HepG2 (cell line): ENCODE data around the gene SURF1. TPM values are rescaled to one million over a fixed set of nuclear protein-coding genes. Genes with fewer than 3 reads are reported as not detected.

Experiments used
- CEBPZ ChIP-seq: IDR thresholded peaks from 2 replicates; pipeline ENCODE4 v1.6.1; 2012; ENCODE audit warnings: low read length, improper control_type of control experiment
- CENPX ChIP-seq: sonication (generic); formaldehyde crosslinking; IDR thresholded peaks from 2 replicates; pipeline ENCODE4 v1.9.0; 2021; ENCODE audit warnings: mild to moderate bottlenecking, missing genetic modification reagents, moderate library complexity
- DRAP1 ChIP-seq: IDR thresholded peaks from 2 replicates; pipeline ENCODE4 v1.6.1; 2016; ENCODE audit warnings: missing genetic modification reagents, missing compliant biosample characterization
- FIP1L1 ChIP-seq: fragments of 200-400 bp; formaldehyde crosslinking; IDR thresholded peaks from 2 replicates; pipeline ENCODE4 v1.6.1; 2018; ENCODE audit warnings: low read depth, mild to moderate bottlenecking, low read length, moderate library complexity, borderline replicate concordance; ENCODE audit not compliant: insufficient read depth
- FUBP1 ChIP-seq: sonication (generic); formaldehyde crosslinking; IDR thresholded peaks from 2 replicates; pipeline ENCODE4 v1.5.1; 2020; ENCODE audit warnings: missing genetic modification reagents, mild to moderate bottlenecking, borderline replicate concordance
- GFI1 ChIP-seq: sonication (generic); formaldehyde crosslinking; IDR thresholded peaks from 2 replicates; pipeline ENCODE4 v1.5.0; 2020; ENCODE audit warnings: missing genetic modification reagents, mild to moderate bottlenecking, borderline replicate concordance
- MAFK ChIP-seq, 2 experiments: IDR thresholded peaks in 1 of 2; conservative IDR thresholded peaks in 1 of 2; 2 replicates each; pipeline ENCODE4 v1.6.1; 2011; ENCODE audit warnings: improper control_type of control experiment in 2 of 2, low read length in 2 of 2
- PHF8 ChIP-seq: sonication (generic); formaldehyde crosslinking; IDR thresholded peaks from 2 replicates; pipeline ENCODE4 v1.5.0; 2020; ENCODE audit warnings: missing genetic modification reagents
- POLR2AphosphoS2 ChIP-seq: IDR thresholded peaks from 2 replicates; pipeline ENCODE4 v1.6.1; 2011; ENCODE audit warnings: low read depth, low read length, improper control_type of control experiment
- PRMT3 ChIP-seq: sonication (generic); formaldehyde crosslinking; IDR thresholded peaks from 2 replicates; pipeline ENCODE4 v1.8.1; 2022; ENCODE audit warnings: low read depth, mild to moderate bottlenecking, moderate library complexity, missing genetic modification reagents, borderline replicate concordance
- SMYD3 ChIP-seq: sonication (generic); formaldehyde crosslinking; IDR thresholded peaks from 2 replicates; pipeline ENCODE4 v1.8.1; 2023; ENCODE audit warnings: mild to moderate bottlenecking, missing genetic modification reagents
- TEF ChIP-seq: sonication (generic); formaldehyde crosslinking; IDR thresholded peaks from 2 replicates; pipeline ENCODE4 v1.5.0; 2020; ENCODE audit warnings: missing genetic modification reagents
- TGIF2 ChIP-seq: IDR thresholded peaks from 2 replicates; pipeline ENCODE4 v1.6.1; 2016; ENCODE audit warnings: control low read depth, missing compliant biosample characterization
- ZFP36L2 ChIP-seq: sonication (generic); formaldehyde crosslinking; IDR thresholded peaks from 2 replicates; pipeline ENCODE4 v1.4.0; 2020; ENCODE audit warnings: missing genetic modification reagents
- ZMYM4 ChIP-seq: sonication (generic); formaldehyde crosslinking; IDR thresholded peaks from 2 replicates; pipeline ENCODE4 v1.8.1; 2023; ENCODE audit warnings: mild to moderate bottlenecking, missing genetic modification reagents
- ZNF20 ChIP-seq: sonication (generic); formaldehyde crosslinking; IDR thresholded peaks from 2 replicates; pipeline ENCODE4 v1.4.0; 2020; ENCODE audit warnings: mild to moderate bottlenecking, moderate library complexity, missing genetic modification reagents
- ZNF3 ChIP-seq: IDR thresholded peaks from 2 replicates; pipeline ENCODE4 v1.7.0; 2017; ENCODE audit warnings: inconsistent platforms
- ZNF33B ChIP-seq: sonication (generic); formaldehyde crosslinking; IDR thresholded peaks from 2 replicates; pipeline ENCODE4 v1.5.1; 2020; ENCODE audit warnings: mild to moderate bottlenecking, missing genetic modification reagents
- ZNF414 ChIP-seq: sonication (generic); formaldehyde crosslinking; IDR thresholded peaks from 2 replicates; pipeline ENCODE4 v1.5.0; 2020; ENCODE audit warnings: missing genetic modification reagents
- ZNF558 ChIP-seq: sonication (generic); formaldehyde crosslinking; IDR thresholded peaks from 2 replicates; pipeline ENCODE4 v1.9.0; 2022; ENCODE audit warnings: mild to moderate bottlenecking, missing genetic modification reagents, borderline replicate concordance
- ZNF562 ChIP-seq: sonication (generic); formaldehyde crosslinking; IDR thresholded peaks from 2 replicates; pipeline ENCODE4 v1.8.0; 2022; ENCODE audit warnings: missing genetic modification reagents, borderline replicate concordance
- polyA plus RNA-seq, 8 experiments: library from polyadenylated mRNA; depleted of rRNA in 3 of 8; stranded (reverse) in 7 of 8; unstranded in 1 of 8; fragments of >200 nt; fragmentation: Illumina TruSeq in 4 of 8; extraction: Trizol in 4 of 8; gene quantifications; 2 replicates each; pipeline versions ENCODE4 v1.2.1 to v1.2.3, GENCODE V29; 2011 to 2016; ENCODE audit warnings: low read depth in 4 of 8, missing spikeins in 1 of 8, mixed read lengths in 1 of 8; ENCODE audit not compliant: insufficient read depth in 1 of 8
- total RNA-seq, 5 experiments: library from RNA; depleted of rRNA; stranded (reverse); fragments of >200 nt; fragmentation: Illumina TruSeq; extraction: Trizol; gene quantifications; 2 replicates each; pipeline ENCODE4 v1.2.3, GENCODE V29; 2016; ENCODE audit warnings: low read depth in 1 of 5

The SURF1 gene
- total and polyA plus RNA-seq, 2 of the 13 experiments (the other 11 are each of a cell fraction or from before 2014, with no cell fraction given) = 17.8 to 40.7 TPM

GRCh38 chr9:133375724-133376654 is 19.7 kb upstream of the SURF1 start, which contains the start of the genes STKLD1 and SURF4 (continued):
- no peak for TF ChIP-seq MAFK (conservative IDR thresholded peaks at IDR 0.05 in 1 of 2, IDR thresholded peaks at IDR 0.05 in 1 of 2; ENCODE audit: low read length in 2 of 2)
- TF ChIP-seq PRMT3 (CRISPR knock-in tag) = no peak
- TF ChIP-seq ZNF3 (CRISPR knock-in tag) = no peak
- TF ChIP-seq GFI1 (CRISPR knock-in tag) = no peak
- TF ChIP-seq FUBP1 (CRISPR knock-in tag) = no peak
- peak; percentile 79; the same call in 1 of the 2 replicates for TF ChIP-seq ZNF558 (CRISPR knock-in tag)
- 0 out of 2 replicates have a peak, but pooled peaks have one; percentile 38 for TF ChIP-seq ZNF414 (CRISPR knock-in tag)
- 0 out of 2 replicates have a peak, but pooled peaks have one; percentile 68 for TF ChIP-seq SMYD3 (CRISPR knock-in tag)
- no peak for TF ChIP-seq POLR2AphosphoS2
- 0 out of 2 replicates have a peak, but pooled peaks have one; percentile 18 for TF ChIP-seq TGIF2 (CRISPR knock-in tag)
- TF ChIP-seq ZMYM4 (CRISPR knock-in tag) = peak; percentile 65; the same call in 1 of the 2 replicates
- no peak for TF ChIP-seq ZNF20 (CRISPR knock-in tag)
- TF ChIP-seq ZNF33B (CRISPR knock-in tag) = no peak
- TF ChIP-seq DRAP1 (CRISPR knock-in tag) = peak; percentile 81
- no peak for TF ChIP-seq CENPX (CRISPR knock-in tag)
- TF ChIP-seq PHF8 (CRISPR knock-in tag) = peak; percentile 59
- TF ChIP-seq ZNF562 (CRISPR knock-in tag) = no peak
- TF ChIP-seq TEF = no peak; the same call in 1 of the 2 replicates
- TF ChIP-seq FIP1L1 = no peak
- TF ChIP-seq ZFP36L2 (CRISPR knock-in tag) = no peak
- no peak for TF ChIP-seq CEBPZ
